ENCODE results near the gene PAM16. TPM values are rescaled to one million over a fixed set of nuclear protein-coding genes. Genes with fewer than 3 reads are reported as not detected.

Gene PAM16
- total and polyA plus RNA-seq, 2 of the 8 experiments (the other 6 are each of a cell fraction or from before 2014, with no cell fraction given): 78.3 to 198 TPM

GRCh38 chr16:4321286-4322120, 29.6 kb downstream of the PAM16 start:
- H3K4me1 ChIP-seq (replicated peaks in 1 of 4; ENCODE audit: control insufficient read depth in 3 of 4, insufficient read depth in 4 of 4, low read length in 3 of 4): peaks cover 0 to 49% (median 43%) of the 10 kb centered on the region in 4 experiments; a peak in 6 of 7 replicates
- 87% methylated on average over 19 of the region's 19 CpGs; no CpG with 5 or more reads in 1 of the 2 experiments for WGBS, 2 experiments (ENCODE audit: extremely low coverage in 1 of 2, insufficient coverage in 1 of 2, insufficient read length in 1 of 2, insufficient replicate concordance in 2 of 2, low coverage in 1 of 2, low lambda C conversion rate in 2 of 2, missing lambda C conversion rate in 1 of 2)

More at GRCh38 chr16:4321286-4322120, 29.6 kb downstream of the PAM16 start:
- Histone ChIP-seq H4K20me1 (replicated peaks in 1 of 2; ENCODE audit: control insufficient read depth in 1 of 2, insufficient read depth in 2 of 2, low read length in 2 of 2) (peaks cover 24 to 34% of the 10 kb centered on the region in 2 experiments), H3K4ac (replicated peaks; ENCODE audit: insufficient read length, low read depth, low read length) (no peak overlapping the region), H3K23ac (ENCODE audit: insufficient read length) (no peak overlapping the region), H2AK5ac (ENCODE audit: low read depth, low read length) (no peak overlapping the region), H3K9me3 (ENCODE audit: insufficient read depth in 2 of 2, low read depth in 1 of 2, low read length in 1 of 2) (no peaks in the 10 kb centered on the region), H3K9ac (replicated peaks in 1 of 4; ENCODE audit: extremely low read depth in 1 of 4, low read depth in 3 of 4, low read length in 3 of 4) (no peak overlapping the region), H4K8ac (ENCODE audit: extremely low read depth, insufficient read depth, low read length) (no peak overlapping the region), H3K14ac (ENCODE audit: insufficient read length) (no peak overlapping the region), H3K27ac (ENCODE audit: low read depth, low read length) (no peak overlapping the region), H3K4me3 (ENCODE audit: extremely low read depth in 1 of 4, insufficient read depth in 2 of 4, low read depth in 3 of 4, low read length in 4 of 4) (no peak overlapping the region), H3K56ac (replicated peaks; ENCODE audit: insufficient read length, low read depth, low read length) (no peak overlapping the region), H2BK12ac (ENCODE audit: low read depth, low read length) (peak overlapping the region; percentile 29; the same call in 1 of the 2 replicates), H3K23me2 (ENCODE audit: low read depth, low read length) (peaks cover 5% of the 10 kb centered on the region; the same call in 1 of the 2 replicates), H3K27me3 (replicated peaks in 1 of 4; ENCODE audit: control insufficient read depth in 3 of 4, extremely low read depth in 1 of 4, insufficient read depth in 3 of 4, low read length in 3 of 4) (no peaks in the 10 kb centered on the region), H3K79me2 (ENCODE audit: control insufficient read depth in 1 of 2, insufficient read depth in 2 of 2, low read length in 2 of 2) (peaks cover 0 to 79% of the 10 kb centered on the region in 2 experiments; a peak in 3 of 4 replicates), H2BK20ac (ENCODE audit: low read length) (no peak overlapping the region), H2BK15ac (ENCODE audit: low read length) (no peak overlapping the region), H3K18ac (ENCODE audit: extremely low read depth, low read length) (no peak overlapping the region), H4K5ac (ENCODE audit: insufficient read length, low read depth, low read length) (no peak overlapping the region), H2BK5ac (ENCODE audit: low read depth, low read length) (peak overlapping the region; percentile 7; the same call in 1 of the 2 replicates), H3K4me2 (ENCODE audit: insufficient read depth in 1 of 2, low read depth in 2 of 2, low read length in 2 of 2) (no peak overlapping the region), H2BK120ac (replicated peaks; ENCODE audit: low read depth, low read length) (no peak overlapping the region), H4K91ac (replicated peaks; ENCODE audit: insufficient read length, low read length) (no peak overlapping the region), H3K36me3 (ENCODE audit: control insufficient read depth in 2 of 4, insufficient read depth in 4 of 4, low read length in 3 of 4) (no peaks in the 10 kb centered on the region), H2AFZ (ENCODE audit: low read length) (no peak overlapping the region), H3K79me1 (ENCODE audit: low read depth, low read length) (peaks cover 13% of the 10 kb centered on the region)
- DNase-seq (ENCODE audit: low read depth in 1 of 2, low spot score in 2 of 2) (no peak), FAIRE-seq (no peak)
- CTCF ChIA-PET (ENCODE audit: partially characterized antibody): interaction anchor here (1.0 to 8.6 kb wide), 5 partner anchors 11 to 82 kb away, joined by 3 to 69 read pairs (median 5); no protein-coding TSS in a partner anchor
- POLR2A ChIA-PET (ENCODE audit: partially characterized antibody): interaction anchor here (1.0 to 8.9 kb wide), 4 partner anchors 13 to 50 kb away, joined by 3 to 80 read pairs (median 6); partner anchors contain the start of gene PAM16
- TF ChIP-seq TAF7 (optimal IDR thresholded peaks at IDR 0.05; ENCODE audit: borderline replicate concordance, low read depth, low read length): no peak
- no peak for TF ChIP-seq CBX8 (IDR thresholded peaks at IDR 0.05; ENCODE audit: borderline replicate concordance, low read depth, low read length)
- TF ChIP-seq CTBP2 (IDR thresholded peaks at IDR 0.05; ENCODE audit: borderline replicate concordance, insufficient read depth, insufficient read length, low read length): no peak
- no peak for TF ChIP-seq RBBP5 (IDR thresholded peaks at IDR 0.05; ENCODE audit: borderline replicate concordance, low read depth, low read length)
- no peak for TF ChIP-seq GABPA (IDR thresholded peaks at IDR 0.05; ENCODE audit: borderline replicate concordance, insufficient read depth, low read length)
- no peak for TF ChIP-seq NRF1 (IDR thresholded peaks at IDR 0.05; ENCODE audit: low read depth, low read length)
- no peak for TF ChIP-seq POLR2AphosphoS5 (IDR thresholded peaks at IDR 0.05; ENCODE audit: low read depth, low read length)
- TF ChIP-seq TAF1 (IDR thresholded peaks at IDR 0.05; ENCODE audit: low read depth, low read length): no peak
- TF ChIP-seq CEBPB (IDR thresholded peaks at IDR 0.05; ENCODE audit: low read depth, low read length): no peak
- no peak for TF ChIP-seq SIX5 (IDR thresholded peaks at IDR 0.05; ENCODE audit: low read depth, low read length)
